Dedifferentiated amniotic fluid mesenchymal stem cell (primary cell): Measurements from ENCODE around the gene DPP6.

ENCODE experiments used
- DNase-seq: peaks from one replicate; pipeline ENCODE4 v3.0.0-alpha.2; 2016; ENCODE audit errors: extremely low spot score

Gene DPP6

DNA sequence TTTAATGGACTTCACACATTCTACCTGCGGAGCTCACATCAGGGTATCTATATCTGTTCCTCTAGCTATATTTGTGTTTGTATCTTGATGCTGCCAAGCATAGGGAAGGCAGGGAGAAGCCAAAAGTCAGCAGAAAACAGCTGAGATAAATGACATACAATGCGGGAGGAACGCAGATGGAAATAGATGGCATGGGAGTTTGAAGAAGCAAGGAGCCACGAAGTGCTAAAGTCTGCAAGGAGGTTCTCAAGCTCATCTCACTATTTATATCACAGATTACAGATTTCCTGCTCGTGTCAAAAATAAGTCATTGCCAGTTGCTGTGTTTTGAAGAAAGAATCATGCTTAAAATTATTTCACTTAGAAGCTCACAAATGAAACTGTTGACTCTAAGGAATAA, 180.5 kb downstream of the DPP6 start:
- no peak for DNase-seq

DNA sequence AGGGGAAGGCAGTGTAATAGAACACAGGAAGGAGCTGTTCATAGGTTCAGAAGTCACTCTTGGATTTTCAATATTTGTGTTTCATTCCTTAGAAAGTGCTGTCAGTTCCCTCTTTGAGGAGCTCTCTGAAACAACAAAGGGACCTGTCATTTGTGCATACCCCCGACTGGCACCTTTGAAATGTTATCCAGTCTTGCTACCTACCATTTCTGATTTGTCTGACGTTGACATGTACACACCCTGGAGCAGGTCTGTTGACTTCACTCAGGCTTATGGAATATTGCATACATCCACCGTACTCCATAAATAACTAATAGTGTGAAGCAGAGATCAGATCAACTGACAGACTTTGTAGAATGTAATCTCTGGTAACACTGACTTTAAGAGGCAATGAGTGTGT, 189.8 kb downstream of the DPP6 start:
- no peak for DNase-seq

DNA sequence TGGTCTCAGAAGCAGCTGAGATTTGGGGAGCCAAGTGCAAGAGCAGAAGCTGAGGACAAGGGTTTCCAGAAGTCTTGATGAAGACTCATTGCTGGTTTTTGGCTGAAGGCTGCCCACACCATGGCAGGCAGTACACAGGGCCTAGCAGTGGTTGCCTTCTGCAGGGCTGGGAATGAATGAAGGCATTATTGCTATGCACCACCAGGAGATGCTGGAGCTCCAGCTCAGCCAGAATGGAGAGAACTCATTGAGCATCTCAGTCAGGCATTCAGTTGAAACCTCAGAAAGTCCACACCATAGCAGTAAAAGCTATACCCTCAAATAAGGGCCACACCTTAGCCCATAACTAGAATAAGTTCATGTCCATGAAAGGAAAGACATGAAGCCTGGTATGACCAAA, 190.5 kb downstream of the DPP6 start:
- DNase-seq = no peak

DNA sequence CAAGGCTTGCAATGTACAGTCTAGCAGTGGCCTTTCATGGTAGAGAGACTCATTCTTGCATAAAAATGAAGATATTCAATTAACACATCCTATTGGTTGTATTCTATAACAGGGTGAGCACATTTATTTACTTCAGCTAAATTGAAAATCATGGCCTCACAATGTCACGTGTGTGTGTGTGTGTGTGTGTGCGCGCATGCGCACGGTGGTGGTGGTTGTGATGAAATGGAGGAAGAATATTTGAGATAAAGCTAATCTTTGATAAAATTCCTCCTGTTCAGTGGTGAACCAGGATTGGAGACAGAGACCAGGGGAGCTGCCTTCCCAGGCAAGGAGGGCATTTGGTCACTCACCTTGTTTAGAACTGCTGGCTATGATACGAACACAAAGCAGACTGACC, 199.8 kb downstream of the DPP6 start:
- no peak for DNase-seq

DNA sequence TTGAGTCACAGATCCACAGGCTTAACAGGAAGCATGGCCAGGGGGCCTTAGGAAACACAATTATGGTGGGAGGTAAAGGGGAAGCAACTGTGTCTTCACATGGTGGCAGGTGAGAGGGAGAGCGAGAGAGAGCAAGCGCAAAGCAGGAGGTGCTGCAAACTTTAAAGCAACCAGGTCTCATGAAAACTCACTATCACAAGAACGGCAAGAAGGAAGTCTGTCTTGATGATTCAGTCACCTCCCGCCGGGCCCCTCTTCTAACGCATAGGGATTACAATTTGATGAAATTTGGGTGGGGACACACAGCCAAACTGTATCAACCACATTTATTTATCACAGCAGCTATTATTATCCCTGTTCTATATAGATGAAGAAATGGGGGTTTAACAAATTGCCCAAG, 201.6 kb downstream of the DPP6 start:
- no peak for DNase-seq

DNA sequence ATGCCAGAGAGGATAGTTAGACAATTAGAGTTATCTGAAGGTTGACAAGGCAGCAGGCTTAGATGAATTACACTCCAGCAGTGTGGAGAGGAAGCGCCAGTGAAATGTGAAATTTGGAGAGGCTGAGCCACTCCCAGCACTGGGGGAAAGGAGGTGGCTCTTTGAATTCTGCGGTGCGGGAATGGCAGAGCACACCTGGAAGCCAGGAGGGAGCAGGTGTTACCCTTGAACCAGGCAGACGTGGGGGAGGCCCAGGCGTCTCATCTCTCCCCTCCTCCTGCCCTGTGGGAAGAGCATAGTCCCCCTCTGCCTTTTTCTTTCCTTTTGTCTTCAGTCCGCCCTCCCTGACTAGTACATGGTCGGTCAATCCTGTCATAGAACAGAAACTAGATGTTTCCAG, 203.1 kb downstream of the DPP6 start:
- no peak for DNase-seq

DNA sequence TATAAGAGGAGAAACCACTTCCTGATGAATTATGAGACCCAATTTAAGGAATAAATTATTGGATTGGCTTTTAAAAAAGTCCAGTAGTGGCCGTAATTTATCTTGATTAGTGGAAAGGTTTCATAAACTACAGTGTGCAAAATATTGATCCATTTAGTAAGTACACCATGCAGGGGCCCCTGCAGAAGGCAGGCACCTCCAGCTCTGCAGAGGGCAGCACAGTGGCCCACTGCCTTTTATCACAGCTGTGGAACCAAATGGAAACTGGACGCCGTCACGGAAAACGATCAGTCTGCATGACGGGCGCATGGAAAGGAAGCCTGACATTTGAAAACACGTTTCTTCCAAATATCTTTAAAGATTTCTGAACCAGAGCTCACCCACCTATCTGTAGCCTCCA, 204.0 kb downstream of the DPP6 start:
- DNase-seq = no peak

DNA sequence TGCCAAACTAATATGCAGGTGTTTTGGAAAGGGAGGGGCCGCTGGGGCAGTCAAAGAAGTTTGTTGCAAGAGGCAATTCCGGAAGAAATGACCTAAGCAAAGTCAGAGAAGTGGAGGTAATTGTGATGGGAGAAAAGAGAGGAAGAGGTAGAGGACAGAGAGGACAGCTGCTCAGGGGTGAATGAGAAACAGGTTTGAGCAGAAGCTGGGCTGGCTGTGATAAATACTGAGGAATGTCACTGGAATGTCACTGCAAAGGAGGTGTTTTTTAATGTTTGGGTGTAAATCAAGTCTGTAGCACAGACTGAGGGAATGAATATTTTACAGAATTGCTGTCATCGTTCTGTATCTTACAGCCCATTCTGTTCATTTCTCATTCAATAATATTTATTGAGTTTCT, 207.2 kb downstream of the DPP6 start:
- no peak for DNase-seq

DNA sequence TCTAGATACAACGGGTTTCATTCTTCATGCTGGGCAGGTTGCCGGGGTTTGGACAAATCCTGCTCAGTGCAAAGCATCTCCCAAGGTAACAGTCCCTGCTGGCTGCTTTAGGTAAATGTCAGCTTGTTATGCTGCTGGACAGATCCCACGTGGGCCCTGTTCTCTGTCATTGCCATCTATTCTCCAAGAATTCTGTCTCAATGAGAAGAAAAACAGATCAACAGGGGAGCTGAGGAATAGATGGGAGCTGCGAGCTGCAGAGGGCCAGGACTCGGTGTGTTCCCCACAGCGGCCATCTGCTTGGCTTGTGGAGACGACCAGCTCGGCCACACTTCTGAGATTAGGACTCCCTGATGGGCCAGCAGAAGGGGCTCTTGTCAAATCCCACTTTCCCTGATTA, 235.2 kb downstream of the DPP6 start:
- no peak for DNase-seq

DNA sequence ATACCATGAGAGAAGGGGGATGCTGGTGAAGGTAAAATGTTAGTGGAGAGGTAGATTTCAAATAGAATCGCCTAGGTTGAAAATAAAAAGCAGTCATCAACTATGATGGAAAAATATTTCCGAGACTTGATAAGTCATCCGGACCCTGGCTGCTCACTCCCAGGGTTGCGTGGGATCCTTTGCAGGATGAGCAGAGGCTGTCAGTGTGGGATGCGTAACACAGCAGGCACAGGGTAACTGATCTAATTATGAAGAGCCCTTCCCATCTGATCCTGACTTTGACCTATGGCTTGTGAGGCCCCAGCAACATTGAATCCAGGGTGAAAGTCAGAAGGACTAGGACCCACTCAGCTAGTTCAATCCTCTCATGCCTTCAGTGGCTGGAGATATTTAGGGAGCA, 236.9 kb downstream of the DPP6 start:
- DNase-seq = no peak

DNA sequence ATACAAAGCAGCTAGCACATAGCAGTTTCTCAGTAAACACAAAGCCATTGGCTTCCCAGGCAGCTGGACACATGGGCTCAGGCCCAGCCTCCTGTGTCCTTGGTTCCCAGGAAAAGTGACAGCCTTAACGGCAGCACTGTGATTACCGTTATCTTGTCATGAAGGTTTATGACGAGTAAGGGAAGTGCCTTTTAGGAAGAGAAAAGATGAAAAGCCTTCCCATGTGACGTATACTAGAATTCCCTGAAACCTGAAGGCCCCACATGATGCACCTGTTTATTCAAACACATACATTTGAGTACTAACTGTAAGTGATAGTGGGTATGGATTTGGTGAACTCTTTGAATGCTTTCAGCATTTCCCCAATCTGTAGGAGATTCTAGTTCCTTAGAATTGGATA, 244.2 kb downstream of the DPP6 start:
- no peak for DNase-seq

DNA sequence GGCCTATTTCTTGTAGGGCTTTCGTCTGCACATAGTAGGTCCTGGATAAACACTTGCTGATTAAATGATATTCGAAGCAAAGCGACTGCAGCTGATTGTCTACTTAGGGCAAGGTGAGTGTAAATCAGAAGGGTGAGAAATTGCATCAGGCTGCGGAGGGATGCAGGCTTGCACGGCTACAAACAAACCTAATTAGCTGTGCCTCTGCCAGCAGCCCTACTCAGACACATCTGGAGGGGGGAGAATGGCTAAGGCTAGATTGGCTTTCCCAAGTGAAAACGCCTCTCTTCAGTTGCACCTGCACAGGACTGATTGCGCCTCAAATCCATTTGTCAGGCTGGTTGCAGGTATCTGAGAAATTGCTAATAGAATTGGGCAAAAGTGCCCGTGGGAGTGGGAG, 247.5 kb downstream of the DPP6 start:
- no peak for DNase-seq

DNA sequence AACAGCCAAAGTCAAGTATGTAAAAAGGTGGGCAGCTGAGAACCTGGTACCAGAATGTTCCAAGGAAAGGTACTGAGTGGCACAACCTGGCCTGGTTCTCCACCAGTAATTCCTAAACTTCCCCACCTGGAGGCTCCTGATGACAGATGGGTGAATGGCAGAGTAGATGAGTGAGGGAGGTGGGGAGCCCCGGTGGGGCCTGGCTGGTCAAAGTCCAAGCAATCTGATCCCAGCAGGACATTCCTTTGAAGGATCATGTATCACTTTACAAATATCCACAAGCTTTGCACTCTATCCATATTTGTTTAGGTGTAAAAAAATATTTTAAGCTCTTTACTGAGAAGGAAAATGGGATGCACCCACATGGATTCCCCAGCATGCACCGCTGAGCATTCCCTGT, 250.2 kb downstream of the DPP6 start:
- DNase-seq = no peak

DNA sequence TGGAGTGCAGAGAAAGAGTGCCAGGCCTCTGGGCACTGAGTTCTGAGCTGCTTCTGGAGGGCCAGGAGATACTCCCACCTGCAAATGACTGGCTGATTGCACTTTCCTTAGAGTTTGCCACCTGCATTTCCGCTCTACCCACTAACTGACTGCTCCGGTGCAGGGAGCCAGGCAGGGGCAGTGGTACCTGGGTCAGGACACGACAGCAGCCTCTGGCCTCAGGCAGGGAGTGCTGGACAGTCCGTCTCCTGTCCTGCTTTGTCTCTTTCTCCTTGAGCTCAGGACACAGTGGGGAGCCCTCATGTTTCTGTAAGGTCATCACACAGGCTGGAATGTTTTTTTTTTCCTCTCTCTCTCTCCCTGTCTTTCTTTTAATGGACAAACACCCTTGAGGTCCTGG, 252.0 kb downstream of the DPP6 start:
- DNase-seq = no peak

DNA sequence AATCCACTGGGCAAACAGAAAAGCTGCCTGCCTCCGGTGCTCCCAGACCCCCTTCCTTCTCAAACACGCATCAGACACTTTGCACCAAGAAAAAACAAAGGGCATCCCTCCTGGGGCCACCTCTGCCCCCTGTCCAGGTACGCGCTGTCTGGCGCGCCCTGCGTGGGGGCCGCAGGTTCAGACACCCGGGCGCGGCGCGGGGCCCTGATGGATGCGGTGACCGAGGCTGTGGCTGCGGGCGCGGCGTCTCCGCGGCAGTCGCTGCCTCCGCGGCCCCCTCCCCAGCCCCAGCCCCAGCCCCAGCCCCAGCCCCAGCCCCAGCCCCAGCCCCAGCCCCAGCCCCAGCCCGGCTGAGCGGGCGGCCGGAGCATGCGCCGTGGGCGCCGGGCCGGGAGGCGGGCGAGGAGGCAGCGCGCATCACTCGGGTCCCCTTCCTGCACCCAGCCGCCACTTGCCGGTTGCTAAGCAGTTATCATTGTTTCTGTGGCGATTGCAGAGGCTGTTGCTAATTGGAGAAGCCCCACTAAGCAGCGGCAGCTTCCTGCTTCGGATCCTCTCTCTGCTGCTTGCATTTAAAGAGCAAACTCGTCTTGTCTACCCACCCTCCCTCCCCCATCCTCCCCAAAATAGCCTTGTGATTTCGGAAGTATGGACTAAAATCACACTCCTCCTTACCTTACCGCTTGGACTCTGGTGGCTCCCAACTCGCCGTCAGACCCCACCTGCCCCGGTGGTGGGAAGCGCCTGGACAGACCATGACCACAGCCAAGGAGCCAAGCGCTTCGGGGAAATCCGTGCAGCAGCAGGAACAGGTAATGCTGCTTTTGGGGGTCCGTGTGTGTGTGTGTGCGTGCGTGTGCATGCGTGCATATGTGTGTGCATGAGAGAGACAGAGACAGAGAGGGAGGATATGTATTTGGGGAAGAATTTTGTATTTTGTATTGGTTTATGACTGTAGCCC, 252.8 kb downstream of the DPP6 start:
- no peak for DNase-seq

DNA sequence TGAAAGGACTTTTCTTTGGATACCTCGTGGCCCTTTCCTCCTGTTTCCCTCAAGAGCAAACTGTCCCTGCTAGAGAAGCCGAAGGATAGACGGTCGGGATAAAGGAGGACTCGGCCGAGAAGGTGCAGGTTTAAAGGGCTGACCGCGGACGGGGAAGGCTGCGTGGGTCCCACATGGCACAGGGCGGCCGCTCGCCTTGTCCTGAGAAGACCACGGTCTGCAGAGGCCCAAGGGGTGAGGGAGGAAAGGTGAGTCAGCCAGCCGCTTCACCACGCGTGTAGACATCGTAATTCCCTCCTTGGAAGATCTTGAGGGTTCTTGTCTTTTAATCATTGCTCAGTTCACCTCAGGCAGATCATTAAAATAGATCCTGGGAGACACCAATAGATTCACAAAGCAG, 253.8 kb downstream of the DPP6 start:
- DNase-seq = no peak

DNA sequence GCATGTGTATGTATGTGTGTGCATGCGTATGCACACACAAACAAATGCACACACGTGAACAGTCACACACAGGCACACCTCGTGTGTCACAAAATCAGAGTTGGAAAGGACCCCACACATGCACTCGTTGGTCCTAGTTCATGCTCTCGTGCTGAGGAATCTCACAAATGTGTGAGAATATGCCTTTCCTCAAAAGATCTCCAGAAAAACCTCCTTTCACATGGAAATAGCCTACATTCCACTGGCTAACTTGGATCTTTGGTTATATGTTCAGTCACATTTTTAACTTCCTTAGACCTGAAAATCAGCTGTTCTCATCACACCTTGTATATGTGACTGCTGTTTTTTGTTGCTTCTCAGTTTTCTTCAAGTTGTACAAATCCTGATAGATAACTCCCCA, 256.7 kb downstream of the DPP6 start:
- no peak for DNase-seq

DNA sequence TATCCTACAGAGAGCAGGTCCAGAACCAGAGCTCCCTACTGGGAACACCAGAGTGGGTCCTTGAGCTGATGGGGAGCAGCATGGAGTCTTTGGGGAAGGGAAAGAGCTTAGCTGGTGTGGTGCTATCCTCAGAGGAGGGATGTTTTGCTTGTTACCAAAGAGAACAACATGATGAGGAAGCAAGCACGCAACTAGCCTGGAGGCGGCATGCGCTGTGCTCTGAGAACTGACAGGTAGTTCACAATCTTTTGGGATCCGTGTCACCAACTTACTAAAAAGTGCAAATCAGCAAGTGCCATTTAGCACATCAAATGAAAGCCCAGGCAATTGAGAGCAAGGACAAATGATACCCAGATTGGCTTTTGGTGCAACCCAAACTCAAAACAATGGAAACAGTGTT, 257.9 kb downstream of the DPP6 start:
- DNase-seq = no peak

DNA sequence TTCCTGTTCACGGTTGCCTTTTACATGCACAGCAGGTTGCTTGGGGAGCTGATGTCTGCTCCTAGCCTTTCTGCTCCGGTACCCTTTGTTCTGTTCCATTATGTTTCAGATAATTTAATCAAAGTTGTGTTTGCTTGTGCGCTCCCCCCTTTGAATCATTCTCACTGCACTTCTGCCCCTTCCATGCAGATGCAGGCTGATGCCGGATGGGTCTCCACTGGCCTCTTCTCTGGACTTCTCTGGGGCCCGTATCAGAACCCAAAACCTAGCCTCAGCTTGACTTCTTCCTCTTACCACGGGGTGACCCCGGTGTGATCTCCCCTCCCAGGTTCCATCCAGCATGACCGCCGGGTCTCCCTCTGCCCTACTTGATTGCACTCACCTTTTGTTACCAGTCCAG, 272.0 kb downstream of the DPP6 start:
- no peak for DNase-seq

DNA sequence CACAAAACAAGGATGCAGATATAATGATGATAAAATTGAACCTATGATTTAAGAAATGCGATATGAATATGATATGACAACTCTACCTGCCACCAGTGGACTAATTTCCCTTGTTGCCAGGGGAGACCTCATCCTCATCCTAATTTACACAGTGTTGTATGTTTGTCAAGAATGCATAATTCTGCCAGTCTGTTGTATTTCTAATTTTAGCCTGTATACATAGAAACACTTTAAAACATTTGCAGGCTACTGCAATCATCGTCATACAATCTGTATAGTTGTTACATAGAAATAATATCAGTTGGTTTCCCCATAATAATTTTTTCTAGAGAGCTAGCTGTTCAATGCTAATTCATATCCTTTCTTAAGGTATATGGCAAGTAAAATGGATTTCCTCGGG, 274.2 kb downstream of the DPP6 start:
- no peak for DNase-seq

DNA sequence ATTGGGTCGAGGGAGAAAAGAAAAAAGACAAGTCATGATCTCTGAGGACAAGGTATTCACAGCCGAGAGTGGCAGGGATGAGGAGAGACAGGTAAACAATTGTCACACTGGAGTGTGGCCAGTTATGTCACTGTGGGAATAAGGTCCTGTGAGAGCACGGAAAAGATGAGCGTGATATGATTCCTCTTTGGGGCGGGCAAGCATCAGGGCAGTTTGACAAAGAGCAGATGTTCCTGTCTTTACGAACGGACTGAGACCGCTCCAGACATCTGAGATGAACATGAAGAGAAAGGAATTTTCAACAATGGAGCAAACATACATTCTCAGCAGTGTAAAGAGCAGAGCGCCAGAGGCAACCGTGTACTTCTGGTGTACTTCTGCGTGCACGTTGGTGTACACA, 278.1 kb downstream of the DPP6 start:
- no peak for DNase-seq

DNA sequence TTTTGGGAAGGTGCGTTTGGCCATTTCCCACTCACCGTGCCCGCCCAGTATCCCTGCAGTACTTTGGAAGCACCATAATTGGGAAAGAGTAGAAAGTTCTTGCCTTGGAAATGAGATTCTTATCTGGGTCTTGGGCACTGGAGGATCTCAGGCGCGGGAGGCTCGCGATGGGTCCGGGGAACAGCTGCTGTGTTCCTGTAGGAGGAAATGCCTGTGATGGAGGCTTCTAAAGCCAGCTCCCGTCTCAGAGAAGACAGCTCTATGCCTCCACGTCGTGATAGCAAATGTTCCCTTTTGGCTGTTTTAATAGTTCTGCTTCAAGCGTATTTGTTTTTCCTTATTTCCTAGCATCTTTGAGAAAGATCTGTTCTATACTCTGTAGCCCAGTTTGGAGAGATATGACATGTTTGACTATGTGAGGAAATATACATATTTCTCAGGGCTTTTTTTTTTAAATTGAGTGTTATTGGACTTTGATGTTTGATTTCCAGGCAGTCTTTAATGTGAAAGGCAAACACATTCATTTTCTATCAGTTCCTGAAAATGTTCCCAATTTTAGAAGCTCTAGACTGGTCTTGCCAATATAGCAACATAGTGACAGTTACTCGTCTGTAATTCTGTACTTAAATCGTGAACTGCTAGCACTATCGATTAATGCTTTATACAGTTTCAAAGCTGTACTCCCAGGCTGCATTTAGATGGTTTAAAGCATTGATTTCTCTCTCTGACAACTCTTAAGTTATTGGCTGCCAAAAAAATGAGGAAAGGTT, 280.8 kb downstream of the DPP6 start:
- no peak for DNase-seq

DNA sequence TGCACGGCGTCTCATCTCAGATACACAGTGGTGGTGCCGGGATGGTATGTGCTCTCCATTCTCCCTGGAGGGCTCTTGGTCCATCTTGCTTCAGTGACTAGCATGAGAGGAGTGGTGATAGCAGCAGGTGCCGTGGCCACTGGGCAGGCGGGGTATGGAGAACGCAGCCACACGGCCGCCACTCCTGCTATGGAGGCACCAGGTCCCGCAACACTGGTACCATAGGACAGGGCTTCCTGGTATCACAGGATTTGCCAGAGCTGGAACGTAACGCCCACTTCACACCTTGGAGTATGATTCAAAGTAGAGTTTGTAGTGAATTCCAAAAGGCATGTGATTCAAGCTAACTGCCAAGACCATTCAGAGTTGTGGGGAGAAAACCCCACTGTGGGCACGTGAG, 284.1 kb downstream of the DPP6 start:
- DNase-seq = no peak
